Endothelial cell of umbilical vein (primary cell): ENCODE measurements around the gene ZNF879. TPM values are rescaled to one million over a fixed set of nuclear protein-coding genes. Genes with fewer than 3 reads are reported as not detected.

ENCODE experiments used
- BruUV-seq: library from RNA; stranded (reverse); fragments of 400-500 nt; replicated peaks from 2 replicates; lab custom pipeline; 2021; lab: Mats Ljungman, UMichigan
- CTCF ChIA-PET: fragments of 300-600, 350-600 bp; sonication (Branson Sonifier 250); formaldehyde crosslinking; loops from one replicate; lab custom pipeline; 2021; ENCODE audit warnings: antibody characterized with exemption, inconsistent platforms; lab: Charles Lee
- POLR2A ChIA-PET: fragments of 300-600, 350-600 bp; sonication (Branson Sonifier 250); formaldehyde crosslinking; loops from one replicate; lab custom pipeline; 2021; ENCODE audit warnings: antibody characterized with exemption, inconsistent platforms; lab: Charles Lee
- DNase-seq: peaks from one replicate; pipeline ENCODE4 v3.0.0-alpha.2; 2011; ENCODE audit warnings: low read depth, low spot score
- FAIRE-seq: peaks from 2 replicates; lab custom pipeline; 2011; peaks lifted over from hg19 to GRCh38; lab: Jason Lieb, UNC
- H2AFZ ChIP-seq: 2 replicates; pipeline ENCODE4 v1.6.0; 2012; ENCODE audit warnings: low read depth, low read length, control low read depth, inconsistent platforms
- H3K27ac ChIP-seq: 2 replicates; pipeline ENCODE4 v1.5.1; 2011; ENCODE audit warnings: low read depth, mild to moderate bottlenecking, control low read depth, low read length, moderate library complexity; ENCODE audit not compliant: insufficient read depth
- H3K27me3 ChIP-seq, 2 experiments: 2 replicates each; pipeline versions ENCODE4 v1.6.0 to v1.6.1; 2011; ENCODE audit warnings: low read length in 2 of 2, mixed read lengths in 1 of 2; ENCODE audit not compliant: control insufficient read depth in 2 of 2, insufficient read depth in 2 of 2
- H3K36me3 ChIP-seq, 2 experiments: 2 replicates in 1 of 2; 3 replicates in 1 of 2; pipeline ENCODE4 v1.5.1; 2011; ENCODE audit warnings: low read length in 2 of 2, mild to moderate bottlenecking in 1 of 2, moderate library complexity in 1 of 2; ENCODE audit not compliant: control insufficient read depth in 2 of 2, insufficient read depth in 2 of 2; ENCODE audit errors: extremely low read depth in 1 of 2
- H3K4me1 ChIP-seq: 3 replicates; pipeline ENCODE4 v1.5.1; 2011; ENCODE audit warnings: mild to moderate bottlenecking, low read length; ENCODE audit not compliant: control insufficient read depth, insufficient read depth; ENCODE audit errors: extremely low read depth
- H3K4me2 ChIP-seq: 2 replicates; pipeline ENCODE4 v1.6.1; 2011; ENCODE audit warnings: low read length, control low read depth, mixed read lengths; ENCODE audit not compliant: insufficient read depth
- H3K4me3 ChIP-seq, 3 experiments: fragments of 200-600 bp in 1 of 3; sonication (generic), shearing (Covaris generic) in 1 of 3; replicated peaks in 1 of 3; 2 replicates each; pipeline ENCODE4 v1.5.1; 2011 to 2016; ENCODE audit warnings: control low read depth in 3 of 3, low read length in 3 of 3, mild to moderate bottlenecking in 2 of 3, inconsistent platforms in 1 of 3, low read depth in 1 of 3, moderate library complexity in 1 of 3; ENCODE audit not compliant: insufficient read depth in 1 of 3
- H3K79me2 ChIP-seq: 2 replicates; pipeline ENCODE4 v1.6.0; 2012; ENCODE audit warnings: low read length, inconsistent platforms; ENCODE audit not compliant: control insufficient read depth, insufficient read depth
- H3K9ac ChIP-seq: replicated peaks from 2 replicates; pipeline ENCODE3; 2011; ENCODE audit warnings: low read length, control low read depth; ENCODE audit not compliant: insufficient read depth; ENCODE audit errors: extremely low read depth
- H3K9me1 ChIP-seq: replicated peaks from 3 replicates; pipeline ENCODE4 v1.6.0; 2011; ENCODE audit warnings: mild to moderate bottlenecking, low read length; ENCODE audit not compliant: control insufficient read depth, insufficient read depth; ENCODE audit errors: extremely low read depth
- H3K9me3 ChIP-seq: replicated peaks from 2 replicates; pipeline ENCODE4 v1.5.1; 2012; ENCODE audit warnings: low read length, inconsistent platforms; ENCODE audit not compliant: control insufficient read depth, insufficient read depth
- H4K20me1 ChIP-seq: replicated peaks from 2 replicates; pipeline ENCODE3; 2011; ENCODE audit warnings: mild to moderate bottlenecking, low read length; ENCODE audit not compliant: control insufficient read depth, insufficient read depth; ENCODE audit errors: extremely low read depth
- EZH2 ChIP-seq: IDR thresholded peaks from 2 replicates; pipeline ENCODE4 v1.6.1; 2012; ENCODE audit warnings: borderline replicate concordance, low read depth, mild to moderate bottlenecking, moderate library complexity, low read length, inconsistent platforms; ENCODE audit not compliant: severe bottlenecking
- FOS ChIP-seq: IDR thresholded peaks from 2 replicates; pipeline ENCODE4 v1.6.1; 2011; ENCODE audit warnings: mild to moderate bottlenecking, low read length, moderate library complexity, borderline replicate concordance; ENCODE audit not compliant: insufficient read depth
- GATA2 ChIP-seq: IDR thresholded peaks from 2 replicates; pipeline ENCODE4 v1.7.0; 2011; ENCODE audit warnings: low read depth, mild to moderate bottlenecking, moderate library complexity, mixed read lengths, low read length; ENCODE audit not compliant: insufficient read length, insufficient read depth
- JUN ChIP-seq: IDR thresholded peaks from 2 replicates; pipeline ENCODE4 v1.6.1; 2011; ENCODE audit warnings: borderline replicate concordance, low read depth; ENCODE audit not compliant: insufficient read length, insufficient read depth
- MYC ChIP-seq: IDR thresholded peaks from one replicate; pipeline ENCODE4 v1.6.1; 2011; ENCODE audit warnings: mild to moderate bottlenecking, low read depth, low read length
- POLR2A ChIP-seq: IDR thresholded peaks from 2 replicates; pipeline ENCODE4 v1.6.1; 2012; ENCODE audit warnings: low read depth, mild to moderate bottlenecking, control low read depth, low read length
- POLR2AphosphoS5 ChIP-seq: IDR thresholded peaks from 2 replicates; pipeline ENCODE4 v1.6.1; 2012; ENCODE audit warnings: low read depth, mild to moderate bottlenecking, control low read depth, low read length, moderate library complexity; ENCODE audit not compliant: insufficient read depth
- dilution Hi-C: fragments of 300-500 bp; cut with MboI; formaldehyde crosslinking; loops from one replicate; pipeline ENCODE4 v1.15.0; 2019; ENCODE audit warnings: low sequenced_read_pairs; ENCODE audit not compliant: extremely low pct_ligation_motif_present
- intact Hi-C: fragments of 100-400 bp; cut with micrococcal nuclease; formaldehyde crosslinking; loops from one replicate; pipeline ENCODE4 v1.10.0; 2022
- polyA plus RNA-seq, 4 experiments: library from polyadenylated mRNA; depleted of rRNA in 3 of 4; stranded (reverse) in 3 of 4; unstranded in 1 of 4; fragments of >200 nt; gene quantifications; 2 replicates each; pipeline versions ENCODE4 v1.2.1 to v1.2.3, GENCODE V29; 2011 to 2012; ENCODE audit warnings: missing spikeins in 1 of 4
- total RNA-seq: library from RNA; stranded (reverse); gene quantifications from 2 replicates; pipeline ENCODE4 v1.2.3, GENCODE V29; 2021
- TF ChIP-seq, protein P1 (sequence below): IDR thresholded peaks from 2 replicates; pipeline ENCODE4 v1.6.1; 2011; ENCODE audit not compliant: insufficient read depth, insufficient read length
- TF ChIP-seq, protein P2 (sequence below), 2 donors: IDR thresholded peaks; 1 replicate in 1 of 2; 2 replicates in 1 of 2; pipeline ENCODE4 v1.5.1; 2011; ENCODE audit warnings: low read length in 2 of 2, mild to moderate bottlenecking in 2 of 2, moderate library complexity in 2 of 2, control low read depth in 1 of 2, inconsistent platforms in 1 of 2, low read depth in 1 of 2; ENCODE audit not compliant: insufficient read depth in 1 of 2; ENCODE audit errors: extremely low read depth in 1 of 2

ZNF879 gene
- total and polyA plus RNA-seq, 2 donors (not counting 3 experiments of a cell fraction or from before 2014, with no cell fraction given), result 2.4 to 2.7 TPM

DNA sequence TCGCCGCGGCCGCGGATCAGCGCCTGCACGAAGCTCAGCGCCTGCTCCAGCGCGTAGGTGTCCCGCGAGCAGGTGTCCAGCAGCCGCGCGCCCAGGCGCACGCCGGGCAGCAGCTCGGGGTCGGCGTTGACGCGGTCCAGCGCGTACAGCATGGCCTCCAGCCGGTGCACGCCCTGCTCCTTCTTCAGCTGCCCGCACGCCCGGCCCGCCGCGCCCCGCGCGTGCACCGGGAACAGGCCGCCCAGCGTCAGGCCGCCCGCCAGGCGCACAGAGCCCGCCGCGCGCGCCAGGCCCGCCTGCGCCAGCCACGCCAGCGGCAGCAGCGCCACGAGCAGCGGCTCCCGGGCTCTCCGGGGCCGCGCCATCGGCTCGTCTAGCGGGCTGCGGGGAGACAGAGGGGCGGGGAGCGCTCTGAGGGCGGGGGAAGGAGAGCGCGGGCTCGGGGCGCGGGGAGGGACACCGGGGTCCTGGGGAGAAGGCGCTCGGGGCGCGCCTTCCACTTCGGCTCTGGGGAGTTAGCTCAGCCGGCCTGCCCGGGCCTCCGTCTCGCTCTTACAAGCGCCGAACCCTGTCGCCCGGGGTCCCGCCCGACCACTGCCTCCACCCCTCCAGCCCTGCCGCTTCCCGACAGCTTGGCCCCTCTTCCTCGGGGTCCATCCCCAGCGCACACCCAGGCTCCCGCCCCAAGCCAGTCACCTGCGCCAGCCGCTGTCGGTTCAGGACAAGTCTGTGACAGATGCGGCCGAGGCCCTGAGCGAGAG, 28.8 kb upstream of the ZNF879 start, which contains the start of gene GRM6:
GRM6 (minus strand) TSS at position 741 of the 761 bp plus-strand sequence; CDS start at position 365, 376 bp downstream.
- H3K9me3 ChIP-seq, result peaks cover 2% of the 10 kb centered on the region
- FAIRE-seq, result no peak
- H3K27me3 ChIP-seq, result no peaks in the 10 kb centered on the region
- no peaks in the 10 kb centered on the region for H4K20me1 ChIP-seq
- no peaks in the 10 kb centered on the region for H3K9me1 ChIP-seq
- BruUV-seq, result no TSS peak
- H3K36me3 ChIP-seq, result no peaks in the 10 kb centered on the region
- TF ChIP-seq, protein P1, sequence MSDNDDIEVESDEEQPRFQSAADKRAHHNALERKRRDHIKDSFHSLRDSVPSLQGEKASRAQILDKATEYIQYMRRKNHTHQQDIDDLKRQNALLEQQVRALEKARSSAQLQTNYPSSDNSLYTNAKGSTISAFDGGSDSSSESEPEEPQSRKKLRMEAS, result no peak
- TF ChIP-seq, protein P2, sequence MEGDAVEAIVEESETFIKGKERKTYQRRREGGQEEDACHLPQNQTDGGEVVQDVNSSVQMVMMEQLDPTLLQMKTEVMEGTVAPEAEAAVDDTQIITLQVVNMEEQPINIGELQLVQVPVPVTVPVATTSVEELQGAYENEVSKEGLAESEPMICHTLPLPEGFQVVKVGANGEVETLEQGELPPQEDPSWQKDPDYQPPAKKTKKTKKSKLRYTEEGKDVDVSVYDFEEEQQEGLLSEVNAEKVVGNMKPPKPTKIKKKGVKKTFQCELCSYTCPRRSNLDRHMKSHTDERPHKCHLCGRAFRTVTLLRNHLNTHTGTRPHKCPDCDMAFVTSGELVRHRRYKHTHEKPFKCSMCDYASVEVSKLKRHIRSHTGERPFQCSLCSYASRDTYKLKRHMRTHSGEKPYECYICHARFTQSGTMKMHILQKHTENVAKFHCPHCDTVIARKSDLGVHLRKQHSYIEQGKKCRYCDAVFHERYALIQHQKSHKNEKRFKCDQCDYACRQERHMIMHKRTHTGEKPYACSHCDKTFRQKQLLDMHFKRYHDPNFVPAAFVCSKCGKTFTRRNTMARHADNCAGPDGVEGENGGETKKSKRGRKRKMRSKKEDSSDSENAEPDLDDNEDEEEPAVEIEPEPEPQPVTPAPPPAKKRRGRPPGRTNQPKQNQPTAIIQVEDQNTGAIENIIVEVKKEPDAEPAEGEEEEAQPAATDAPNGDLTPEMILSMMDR (IDR thresholded peaks at IDR 0.05; ENCODE audit: extremely low read depth in 1 of 2, insufficient read depth in 1 of 2, low read depth in 1 of 2, low read length in 2 of 2), result no peak
- TF ChIP-seq GATA2, result no peak
- no peak for TF ChIP-seq EZH2
- TF ChIP-seq POLR2A, result no peak
- TF ChIP-seq POLR2AphosphoS5, result no peak
- no peak for TF ChIP-seq MYC
- no peak for TF ChIP-seq FOS
- no peak for TF ChIP-seq JUN
- H3K4me2 ChIP-seq, result no peak within 1 kb of the TSS
- H3K27ac ChIP-seq, result no peak within 1 kb of the TSS
- H2AFZ ChIP-seq, result no peak within 1 kb of the TSS
- no peak within 1 kb of the TSS for H3K9ac ChIP-seq
- H3K4me3 ChIP-seq, result no peak within 1 kb of the TSS
- no peaks in the 10 kb centered on the region for H3K4me1 ChIP-seq
- POLR2A ChIA-PET, result no interaction called here
- CTCF ChIA-PET, result no interaction called here
- no peak for DNase-seq
- H3K79me2 ChIP-seq, result no peaks in the 10 kb centered on the region
- intact Hi-C loops (no loop called here), dilution Hi-C loops (no loop called here)
